Activated CD4-positive, alpha-beta T cell treated with anti-CD3 and anti-CD28 coated beads for 36 hours (primary cell): ENCODE measurements around the gene EMILIN2. TPM values are rescaled to one million over a fixed set of nuclear protein-coding genes. Genes with fewer than 3 reads are reported as not detected.

Experiments
- ATAC-seq: fragments of 200-7000 bp; cut with Tn5 transposase; one replicate; pipeline ENCODE4 v1.10.0; 2021; ENCODE audit warnings: mild to moderate bottlenecking, moderate library complexity
- CTCF ChIA-PET: fragments of 350-600 bp; sonication (Branson Sonifier 250); formaldehyde crosslinking; loops from one replicate; lab custom pipeline; 2021; ENCODE audit warnings: antibody characterized with exemption; lab: Charles Lee
- POLR2A ChIA-PET: fragments of 350-600 bp; sonication (Branson Sonifier 250); formaldehyde crosslinking; loops from one replicate; lab custom pipeline; 2021; ENCODE audit warnings: antibody characterized with exemption, inconsistent platforms; lab: Charles Lee
- DNase-seq: peaks from one replicate; pipeline ENCODE4 v3.0.0-alpha.2; 2020
- H3K27ac Mint-ChIP-seq: one replicate; pipeline ENCODE4 v1.8.0; 2021; ENCODE audit warnings: mixed read lengths
- H3K27me3 Mint-ChIP-seq: one replicate; pipeline ENCODE4 v1.8.0; 2021; ENCODE audit warnings: mixed read lengths
- H3K36me3 Mint-ChIP-seq: one replicate; pipeline ENCODE4 v1.8.0; 2021; ENCODE audit warnings: low read depth, mixed read lengths
- H3K4me1 Mint-ChIP-seq: one replicate; pipeline ENCODE4 v1.8.0; 2021; ENCODE audit warnings: mixed read lengths
- H3K4me3 Mint-ChIP-seq: one replicate; pipeline ENCODE4 v1.8.0; 2021; ENCODE audit warnings: mild to moderate bottlenecking, moderate library complexity, mixed read lengths
- H3K9me3 Mint-ChIP-seq: one replicate; pipeline ENCODE4 v1.8.0; 2021; ENCODE audit warnings: low read depth, mixed read lengths
- intact Hi-C, 2 experiments: fragments of 100-400 bp; cut with DNase I in 1 of 2; cut with micrococcal nuclease in 1 of 2; formaldehyde crosslinking; loops; one replicate each; pipeline versions ENCODE4 v1.14.2 to v1.15.1; 2022 to 2024; cut with DNase I, micrococcal nuclease
- total RNA-seq, 2 experiments: library from RNA; stranded (reverse); gene quantifications; one replicate each; pipeline ENCODE4 v1.2.3, GENCODE V29; 2021

Gene EMILIN2
- total RNA-seq, 2 experiments from 2014 or later: 12.0 to 15.7 TPM

DNA sequence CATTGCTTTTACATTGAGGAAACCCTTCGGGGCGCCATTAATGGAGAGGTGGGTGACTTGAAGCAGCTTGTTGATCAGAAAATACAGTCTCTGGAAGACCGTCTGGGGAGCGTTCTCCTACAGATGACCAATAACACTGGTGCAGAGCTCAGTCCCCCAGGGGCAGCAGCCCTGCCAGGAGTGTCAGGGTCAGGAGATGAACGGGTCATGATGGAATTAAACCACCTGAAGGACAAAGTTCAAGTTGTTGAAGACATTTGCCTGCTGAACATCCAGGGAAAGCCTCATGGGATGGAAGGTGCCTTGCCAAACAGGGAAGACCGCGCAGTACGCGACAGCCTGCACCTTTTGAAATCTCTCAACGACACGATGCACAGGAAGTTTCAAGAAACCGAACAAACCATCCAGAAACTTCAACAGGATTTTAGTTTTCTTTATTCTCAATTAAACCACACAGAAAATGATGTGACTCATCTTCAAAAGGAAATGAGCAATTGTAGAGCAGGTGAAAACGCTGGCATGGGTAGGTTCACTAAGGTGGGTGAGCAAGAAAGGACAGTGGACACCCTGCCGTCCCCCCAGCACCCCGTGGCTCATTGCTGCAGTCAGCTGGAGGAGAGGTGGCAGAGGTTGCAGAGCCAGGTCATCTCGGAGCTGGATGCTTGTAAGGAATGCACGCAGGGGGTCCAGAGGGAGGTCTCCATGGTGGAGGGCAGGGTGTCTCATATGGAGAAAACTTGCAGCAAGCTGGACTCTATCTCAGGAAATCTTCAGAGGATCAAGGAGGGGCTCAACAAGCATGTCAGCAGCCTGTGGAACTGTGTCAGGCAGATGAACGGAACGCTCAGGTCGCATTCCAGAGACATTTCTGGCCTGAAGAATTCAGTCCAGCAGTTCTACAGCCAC is 45.0 kb downstream of the EMILIN2 start:
- CTCF ChIA-PET: interaction anchor here (0.9 to 1.2 kb wide), 2 partner anchors 79 to 237 kb away, joined by 3 to 5 read pairs; no protein-coding TSS in a partner anchor
- intact Hi-C loops: no loop called here
- ATAC-seq (peak; percentile 86), DNase-seq (peak; percentile 40)
- peaks cover 19% of the 10 kb centered on the region for H3K36me3 Mint-ChIP-seq
- peaks cover 17% of the 10 kb centered on the region for H3K9me3 Mint-ChIP-seq
- H3K27me3 Mint-ChIP-seq: no peaks in the 10 kb centered on the region
- H3K4me3 Mint-ChIP-seq: peak overlapping the region; percentile 11
- peak overlapping the region; percentile 35 for H3K27ac Mint-ChIP-seq
- peaks cover 35% of the 10 kb centered on the region for H3K4me1 Mint-ChIP-seq
- POLR2A ChIA-PET: no interaction called here

GRCh38 chr18:2893056-2893455 is 46.2 kb downstream of the EMILIN2 start:
- intact Hi-C loops: no loop called here
- H3K27me3 Mint-ChIP-seq: no peaks in the 10 kb centered on the region
- H3K4me3 Mint-ChIP-seq: no peak overlapping the region
- POLR2A ChIA-PET: no interaction called here
- peaks cover 16% of the 10 kb centered on the region for H3K36me3 Mint-ChIP-seq
- H3K4me1 Mint-ChIP-seq: peaks cover 39% of the 10 kb centered on the region
- H3K27ac Mint-ChIP-seq: no peak overlapping the region
- CTCF ChIA-PET: interaction anchor here (0.8 to 1.1 kb wide), 2 partner anchors 10 to 236 kb away, joined by 3 read pairs; no protein-coding TSS in a partner anchor
- H3K9me3 Mint-ChIP-seq: peaks cover 12% of the 10 kb centered on the region
- ATAC-seq (no peak), DNase-seq (no peak)

- no peak overlapping the region for H3K27ac Mint-ChIP-seq
- no peak for DNase-seq
- no peaks in the 10 kb centered on the region for H3K27me3 Mint-ChIP-seq
- H3K36me3 Mint-ChIP-seq: peaks cover 16% of the 10 kb centered on the region
- H3K4me1 Mint-ChIP-seq: peaks cover 45% of the 10 kb centered on the region
- H3K9me3 Mint-ChIP-seq: peaks cover 9% of the 10 kb centered on the region
- ChIA-PET POLR2A (no interaction called here), CTCF (interaction anchor here (1.1 to 1.2 kb wide), 2 partner anchors 10 to 92 kb away, joined by 3 to 6 read pairs; no protein-coding TSS in a partner anchor)
- H3K4me3 Mint-ChIP-seq: no peak overlapping the region
- no peak for ATAC-seq
- intact Hi-C loops: no loop called here
Measured at GRCh38 chr18:2893676-2894075, 46.9 kb downstream of the EMILIN2 start.

DNA sequence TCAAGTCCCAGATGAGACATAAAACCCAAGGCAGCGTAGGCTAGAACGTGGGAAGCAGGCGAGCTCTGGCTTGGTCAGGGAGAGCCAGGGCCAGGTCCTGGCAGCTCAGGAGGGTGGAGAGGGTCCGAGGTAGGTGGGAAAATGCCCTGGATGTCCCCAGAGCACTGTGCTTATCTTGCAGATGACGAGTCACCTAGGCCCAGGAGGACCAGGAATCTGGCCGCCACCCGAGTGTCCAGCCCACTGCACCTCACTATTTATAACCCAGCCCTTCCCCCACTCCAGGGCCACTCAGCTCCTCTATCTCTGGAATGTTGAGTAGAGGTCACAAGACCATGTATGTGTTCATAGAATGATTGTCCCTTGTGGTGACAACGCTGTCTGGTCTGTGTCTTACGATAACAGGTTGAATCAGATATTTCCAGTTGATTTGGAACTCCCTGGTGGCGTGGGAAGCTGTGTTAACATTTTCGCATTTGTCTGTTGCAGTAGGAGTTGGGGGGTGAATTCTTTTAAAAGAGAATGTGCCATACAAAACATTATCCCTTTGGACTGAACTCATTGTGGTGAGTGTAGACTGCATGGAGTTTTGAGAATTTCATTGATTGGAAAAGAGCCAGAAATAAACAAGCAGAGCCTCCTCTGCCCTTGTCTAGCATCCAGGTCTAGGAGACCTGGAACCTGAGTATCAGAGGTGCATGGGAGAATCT is 47.5 kb downstream of the EMILIN2 start:
- Mint-ChIP-seq H3K4me3 (no peak overlapping the region), H3K4me1 (peaks cover 45% of the 10 kb centered on the region), H3K36me3 (peaks cover 16% of the 10 kb centered on the region), H3K27ac (no peak overlapping the region), H3K27me3 (no peaks in the 10 kb centered on the region), H3K9me3 (peaks cover 9% of the 10 kb centered on the region)
- intact Hi-C loops: no loop called here
- POLR2A ChIA-PET: no interaction called here
- CTCF ChIA-PET: interaction anchor here (1.2 kb wide), 1 partner anchor 91 kb away, joined by 6 read pairs; no protein-coding TSS in a partner anchor
- DNase-seq: no peak
- ATAC-seq: no peak

GRCh38 chr18:2894841-2895370 is 48.1 kb downstream of the EMILIN2 start:
- ATAC-seq (no peak), DNase-seq (no peak)
- intact Hi-C loops: no loop called here
- peak overlapping the region; percentile 1 for H3K27ac Mint-ChIP-seq
- no peaks in the 10 kb centered on the region for H3K27me3 Mint-ChIP-seq
- H3K4me3 Mint-ChIP-seq: no peak overlapping the region
- ChIA-PET CTCF (interaction anchor here (0.5 to 1.2 kb wide), 3 partner anchors 18 to 90 kb away, joined by 3 to 6 read pairs (median 3); no protein-coding TSS in a partner anchor), POLR2A (interaction anchor here (0.6 kb wide), 1 partner anchor 291 kb away, joined by 4 read pairs; no protein-coding TSS in a partner anchor)
- H3K9me3 Mint-ChIP-seq: peaks cover 9% of the 10 kb centered on the region
- peaks cover 16% of the 10 kb centered on the region for H3K36me3 Mint-ChIP-seq
- H3K4me1 Mint-ChIP-seq: peaks cover 41% of the 10 kb centered on the region

DNA sequence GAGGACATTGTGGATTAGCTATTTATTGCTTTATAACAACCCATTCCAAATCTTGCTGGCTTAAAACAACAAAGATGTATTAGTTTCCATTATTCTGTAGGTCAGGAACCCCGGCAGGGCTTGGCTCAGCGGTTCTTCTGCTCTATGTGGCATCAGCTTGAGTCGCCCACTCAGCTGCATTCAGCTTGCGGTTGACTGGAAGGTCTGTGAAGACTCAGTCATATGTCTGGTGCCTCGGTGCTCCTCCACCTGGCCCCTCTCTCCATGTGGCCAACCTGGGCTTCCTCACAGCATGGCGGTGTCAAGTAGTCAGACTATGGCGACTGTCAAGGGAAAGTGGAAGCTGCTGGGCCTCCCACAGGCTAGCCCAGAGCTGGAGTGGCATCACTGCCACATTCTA is 48.6 kb downstream of the EMILIN2 start:
- peaks cover 16% of the 10 kb centered on the region for H3K36me3 Mint-ChIP-seq

DNA sequence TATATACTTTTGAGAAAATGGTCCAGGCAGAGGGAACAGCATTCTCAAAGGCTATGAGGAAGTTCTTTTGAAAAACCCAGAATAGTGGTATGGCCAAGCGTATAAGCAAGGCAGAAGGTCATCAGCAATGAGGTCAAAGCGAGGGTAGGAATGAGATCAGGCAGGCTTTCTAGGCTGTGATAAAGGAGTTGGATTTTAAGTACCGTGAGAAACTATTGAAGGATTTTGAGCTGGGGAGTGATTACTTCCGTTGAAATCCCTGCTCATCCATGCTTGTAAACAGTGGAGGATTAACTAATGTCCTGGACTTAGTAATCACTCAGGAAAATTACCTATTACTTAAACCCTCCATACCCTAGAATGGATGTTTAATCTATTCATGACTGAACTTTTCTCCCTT is 50.2 kb downstream of the EMILIN2 start:
- ATAC-seq (no peak), DNase-seq (no peak)
- ChIA-PET POLR2A (interaction anchor here (0.6 kb wide), 2 partner anchors 214 to 237 kb away, joined by 4 to 5 read pairs; no protein-coding TSS in a partner anchor), CTCF (interaction anchor here (1.2 kb wide), 1 partner anchor 232 kb away, joined by 3 read pairs; no protein-coding TSS in a partner anchor)
- Mint-ChIP-seq H3K27me3 (no peaks in the 10 kb centered on the region), H3K4me3 (no peak overlapping the region), H3K9me3 (peaks cover 9% of the 10 kb centered on the region), H3K27ac (no peak overlapping the region), H3K36me3 (peaks cover 8% of the 10 kb centered on the region), H3K4me1 (peaks cover 20% of the 10 kb centered on the region)
- intact Hi-C loops: no loop called here

More for the DNA sequence above, 48.6 kb downstream of the EMILIN2 start:
- H3K27ac Mint-ChIP-seq: no peak overlapping the region
- H3K27me3 Mint-ChIP-seq: no peaks in the 10 kb centered on the region
- peaks cover 36% of the 10 kb centered on the region for H3K4me1 Mint-ChIP-seq
- intact Hi-C loops: no loop called here
- CTCF ChIA-PET: interaction anchor here (0.5 to 0.7 kb wide), 2 partner anchors 18 to 53 kb away, joined by 3 read pairs; no protein-coding TSS in a partner anchor
- DNase-seq: no peak
- H3K9me3 Mint-ChIP-seq: peaks cover 9% of the 10 kb centered on the region
- POLR2A ChIA-PET: interaction anchor here (0.6 kb wide), 1 partner anchor 291 kb away, joined by 4 read pairs; no protein-coding TSS in a partner anchor
- H3K4me3 Mint-ChIP-seq: no peak overlapping the region
- no peak for ATAC-seq

- no peak for ATAC-seq
- POLR2A ChIA-PET: interaction anchor here (0.6 kb wide), 2 partner anchors 215 to 236 kb away, joined by 4 to 5 read pairs; no protein-coding TSS in a partner anchor
Measured at GRCh38 chr18:2897448-2898185, 50.8 kb downstream of the EMILIN2 start.

DNA sequence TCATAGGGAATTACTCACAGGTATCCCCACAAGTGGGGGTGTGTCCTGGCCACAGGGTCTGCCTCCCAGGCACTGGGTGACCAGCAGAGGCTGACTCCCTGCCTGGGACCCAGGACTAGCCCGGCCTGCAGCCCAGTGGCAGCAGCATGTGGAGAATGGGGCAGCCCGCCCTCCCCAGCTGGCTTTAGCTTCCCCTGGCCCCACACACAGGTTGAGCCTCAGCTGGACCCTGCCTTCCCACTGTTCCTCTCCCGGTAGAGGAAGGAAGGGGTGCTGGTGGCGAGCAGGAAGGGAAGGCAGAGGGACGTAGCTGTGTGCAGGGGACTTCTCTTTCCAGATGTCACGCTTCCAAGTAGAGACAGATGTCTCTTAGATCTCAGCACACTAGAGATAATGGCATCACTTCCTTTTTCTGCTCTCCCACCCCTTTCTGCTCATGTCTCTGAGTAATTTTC is 51.4 kb downstream of the EMILIN2 start:
- Mint-ChIP-seq H3K9me3 (peaks cover 9% of the 10 kb centered on the region), H3K4me3 (no peak overlapping the region), H3K27me3 (no peaks in the 10 kb centered on the region), H3K4me1 (peaks cover 15% of the 10 kb centered on the region), H3K27ac (no peak overlapping the region), H3K36me3 (peaks cover 4% of the 10 kb centered on the region)
- CTCF ChIA-PET: interaction anchor here (1.2 to 2.1 kb wide), 2 partner anchors 13 to 230 kb away, joined by 3 to 6 read pairs; no protein-coding TSS in a partner anchor
- no peak for ATAC-seq
- intact Hi-C loops: no loop called here
- DNase-seq: no peak
- POLR2A ChIA-PET: no interaction called here

More at GRCh38 chr18:2897448-2898185, 50.8 kb downstream of the EMILIN2 start:
- CTCF ChIA-PET: interaction anchor here (1.2 kb wide), 1 partner anchor 231 kb away, joined by 3 read pairs; no protein-coding TSS in a partner anchor
- intact Hi-C loops: no loop called here
- H3K4me1 Mint-ChIP-seq: peaks cover 17% of the 10 kb centered on the region
- H3K27ac Mint-ChIP-seq: no peak overlapping the region
- H3K9me3 Mint-ChIP-seq: peaks cover 9% of the 10 kb centered on the region
- H3K4me3 Mint-ChIP-seq: no peak overlapping the region
- no peak for DNase-seq
- peaks cover 4% of the 10 kb centered on the region for H3K36me3 Mint-ChIP-seq
- H3K27me3 Mint-ChIP-seq: no peaks in the 10 kb centered on the region

DNA sequence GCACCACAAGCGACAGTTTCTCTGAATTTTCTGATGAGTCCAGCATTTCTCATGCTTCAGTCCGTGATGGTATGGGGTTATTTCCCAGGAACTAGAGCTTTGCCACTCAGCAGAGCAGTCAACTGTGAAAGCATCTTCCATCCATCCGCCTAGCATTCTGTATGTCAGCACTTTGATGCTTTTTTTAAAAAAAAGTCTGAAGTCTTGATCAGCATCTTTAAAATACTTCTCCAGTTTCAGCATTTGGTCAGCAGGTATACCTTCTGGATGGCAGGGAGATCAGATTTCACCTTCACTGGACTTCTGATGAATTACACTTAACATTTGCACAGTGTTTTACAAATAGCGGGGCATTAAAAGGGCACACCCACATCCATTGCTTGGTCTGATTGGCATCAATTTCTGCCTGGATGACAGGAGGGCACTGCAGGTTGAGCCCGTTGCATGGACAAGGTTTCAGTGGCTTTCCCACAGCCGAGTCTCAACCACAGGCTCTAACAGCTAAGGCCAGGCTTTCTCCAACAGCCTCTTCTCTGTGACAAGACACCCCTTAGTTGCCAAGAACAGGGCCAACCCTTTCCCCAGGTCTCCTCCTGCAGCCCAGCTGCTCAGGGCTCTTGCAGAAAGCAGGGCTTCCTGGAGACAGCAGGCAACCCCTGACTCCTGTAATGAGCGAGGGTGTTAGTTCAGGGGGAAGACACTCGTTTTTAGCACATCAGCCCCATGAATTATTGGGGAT is 54.0 kb downstream of the EMILIN2 start:
- no peak for ATAC-seq
- no peak for DNase-seq
- POLR2A ChIA-PET: no interaction called here
- H3K4me1 Mint-ChIP-seq: peaks cover 12% of the 10 kb centered on the region
- H3K9me3 Mint-ChIP-seq: no peaks in the 10 kb centered on the region
- no peaks in the 10 kb centered on the region for H3K36me3 Mint-ChIP-seq
- H3K27me3 Mint-ChIP-seq: no peaks in the 10 kb centered on the region
- CTCF ChIA-PET: interaction anchor here (0.7 to 1.0 kb wide), 3 partner anchors 52 to 211 kb away, joined by 3 to 4 read pairs (median 3); no protein-coding TSS in a partner anchor
- intact Hi-C loops: no loop called here
- H3K27ac Mint-ChIP-seq: no peak overlapping the region
- H3K4me3 Mint-ChIP-seq: no peak overlapping the region
